Activated CD4-positive, alpha-beta T cell treated with anti-CD3 and anti-CD28 coated beads, Interleukin-2, amount 10 ng/mL, durations not matched to agents 24 days and 14 days (primary cell): ENCODE measurements around the gene SLC15A5. TPM values are rescaled to one million over a fixed set of nuclear protein-coding genes. Genes with fewer than 3 reads are reported as not detected.

ENCODE experiments used
- DNase-seq: peaks from one replicate; pipeline ENCODE4 v3.0.0; 2022
- H3K27ac Mint-ChIP-seq: one replicate; pipeline ENCODE4 v1.8.0; 2022; ENCODE audit warnings: mild to moderate bottlenecking, mixed read lengths
- H3K27me3 Mint-ChIP-seq: one replicate; pipeline ENCODE4 v1.8.0; 2022; ENCODE audit warnings: mixed read lengths
- H3K36me3 Mint-ChIP-seq: one replicate; pipeline ENCODE4 v1.8.0; 2022; ENCODE audit warnings: low read depth, mild to moderate bottlenecking, mixed read lengths
- H3K4me1 Mint-ChIP-seq: one replicate; pipeline ENCODE4 v1.8.0; 2021; ENCODE audit warnings: mixed read lengths
- H3K4me3 Mint-ChIP-seq: one replicate; pipeline ENCODE4 v1.8.0; 2022; ENCODE audit warnings: mild to moderate bottlenecking, moderate library complexity, mixed read lengths
- H3K9me3 Mint-ChIP-seq: one replicate; pipeline ENCODE4 v1.8.0; 2021; ENCODE audit warnings: mixed read lengths
- intact Hi-C: fragments of 100-400 bp; cut with micrococcal nuclease; formaldehyde crosslinking; loops from one replicate; pipeline ENCODE4 v1.15.1; 2023
- total RNA-seq: library from RNA; stranded (reverse); gene quantifications from 2 replicates; pipeline ENCODE4 v1.2.3, GENCODE V29; 2022

SLC15A5 gene
- total RNA-seq, 1 donor from 2014 or later: not detected

GRCh38 chr12:16183541-16183940 is 93.9 kb downstream of the SLC15A5 start:
- intact Hi-C loops: no loop called here
- H3K36me3 Mint-ChIP-seq: no peaks in the 10 kb centered on the region

GRCh38 chr12:16175840-16176239 is 101.6 kb downstream of the SLC15A5 start:
- DNase-seq: no peak
- H3K4me1 Mint-ChIP-seq: no peaks in the 10 kb centered on the region
- no peak overlapping the region for H3K27ac Mint-ChIP-seq
- no peaks in the 10 kb centered on the region for H3K9me3 Mint-ChIP-seq
- H3K4me3 Mint-ChIP-seq: no peak overlapping the region
- intact Hi-C loops: no loop called here
- H3K27me3 Mint-ChIP-seq: no peaks in the 10 kb centered on the region
- H3K36me3 Mint-ChIP-seq: no peaks in the 10 kb centered on the region

More at GRCh38 chr12:16183541-16183940, 93.9 kb downstream of the SLC15A5 start:
- Mint-ChIP-seq H3K4me3 (no peak overlapping the region), H3K27me3 (no peaks in the 10 kb centered on the region), H3K4me1 (no peaks in the 10 kb centered on the region), H3K27ac (no peak overlapping the region), H3K9me3 (no peaks in the 10 kb centered on the region)
- DNase-seq: no peak

- no peak for DNase-seq
- H3K9me3 Mint-ChIP-seq: no peaks in the 10 kb centered on the region
- no peaks in the 10 kb centered on the region for H3K27me3 Mint-ChIP-seq
- no peak overlapping the region for H3K4me3 Mint-ChIP-seq
- intact Hi-C loops: no loop called here
- H3K27ac Mint-ChIP-seq: no peak overlapping the region
- H3K4me1 Mint-ChIP-seq: no peaks in the 10 kb centered on the region
- H3K36me3 Mint-ChIP-seq: no peaks in the 10 kb centered on the region
Measured at GRCh38 chr12:16174282-16174681, 103.2 kb downstream of the SLC15A5 start.

GRCh38 chr12:16171348-16171747 is 106.1 kb downstream of the SLC15A5 start:
- Mint-ChIP-seq H3K27me3 (no peaks in the 10 kb centered on the region), H3K9me3 (no peaks in the 10 kb centered on the region), H3K4me1 (no peaks in the 10 kb centered on the region), H3K36me3 (no peaks in the 10 kb centered on the region), H3K4me3 (no peak overlapping the region), H3K27ac (no peak overlapping the region)
- intact Hi-C loops: no loop called here
- DNase-seq: no peak

- Mint-ChIP-seq H3K36me3 (no peaks in the 10 kb centered on the region), H3K27me3 (no peaks in the 10 kb centered on the region), H3K4me1 (no peaks in the 10 kb centered on the region), H3K27ac (no peak overlapping the region), H3K9me3 (no peaks in the 10 kb centered on the region), H3K4me3 (no peak overlapping the region)
- no peak for DNase-seq
- intact Hi-C loops: no loop called here
Measured at GRCh38 chr12:16168078-16168477, 109.4 kb downstream of the SLC15A5 start.

- H3K4me3 Mint-ChIP-seq: no peak overlapping the region
- H3K4me1 Mint-ChIP-seq: no peaks in the 10 kb centered on the region
- H3K36me3 Mint-ChIP-seq: no peaks in the 10 kb centered on the region
- H3K9me3 Mint-ChIP-seq: no peaks in the 10 kb centered on the region
- no peak for DNase-seq
- H3K27me3 Mint-ChIP-seq: no peaks in the 10 kb centered on the region
- intact Hi-C loops: no loop called here
- H3K27ac Mint-ChIP-seq: no peak overlapping the region
Measured at GRCh38 chr12:16166563-16167470, 110.7 kb downstream of the SLC15A5 start.

- H3K4me3 Mint-ChIP-seq: no peak overlapping the region
- H3K36me3 Mint-ChIP-seq: no peaks in the 10 kb centered on the region
- no peak for DNase-seq
- H3K27me3 Mint-ChIP-seq: no peaks in the 10 kb centered on the region
- H3K4me1 Mint-ChIP-seq: no peaks in the 10 kb centered on the region
- H3K27ac Mint-ChIP-seq: no peak overlapping the region
- no peaks in the 10 kb centered on the region for H3K9me3 Mint-ChIP-seq
- intact Hi-C loops: no loop called here
Measured at GRCh38 chr12:16165506-16165905, 112.0 kb downstream of the SLC15A5 start.

- no peaks in the 10 kb centered on the region for H3K36me3 Mint-ChIP-seq
- H3K9me3 Mint-ChIP-seq: no peaks in the 10 kb centered on the region
- H3K4me1 Mint-ChIP-seq: no peaks in the 10 kb centered on the region
- no peak overlapping the region for H3K27ac Mint-ChIP-seq
- no peak overlapping the region for H3K4me3 Mint-ChIP-seq
- H3K27me3 Mint-ChIP-seq: no peaks in the 10 kb centered on the region
- no peak for DNase-seq
- intact Hi-C loops: no loop called here
Measured at GRCh38 chr12:16163901-16164300, 113.6 kb downstream of the SLC15A5 start.

- intact Hi-C loops: no loop called here
- no peak overlapping the region for H3K27ac Mint-ChIP-seq
- H3K27me3 Mint-ChIP-seq: no peaks in the 10 kb centered on the region
Measured at GRCh38 chr12:16163146-16163545, 114.3 kb downstream of the SLC15A5 start.

GRCh38 chr12:16159571-16159970 is 117.9 kb downstream of the SLC15A5 start:
- DNase-seq: no peak
- intact Hi-C loops: no loop called here

More at GRCh38 chr12:16163146-16163545, 114.3 kb downstream of the SLC15A5 start:
- Mint-ChIP-seq H3K9me3 (no peaks in the 10 kb centered on the region), H3K4me1 (no peaks in the 10 kb centered on the region), H3K4me3 (no peak overlapping the region), H3K36me3 (no peaks in the 10 kb centered on the region)
- no peak for DNase-seq

GRCh38 chr12:16158050-16158449 is 119.4 kb downstream of the SLC15A5 start:
- Mint-ChIP-seq H3K27me3 (no peaks in the 10 kb centered on the region), H3K36me3 (no peaks in the 10 kb centered on the region), H3K4me1 (no peaks in the 10 kb centered on the region), H3K9me3 (no peaks in the 10 kb centered on the region), H3K27ac (no peak overlapping the region), H3K4me3 (no peak overlapping the region)
- DNase-seq: no peak
- intact Hi-C loops: no loop called here

More at GRCh38 chr12:16159571-16159970, 117.9 kb downstream of the SLC15A5 start:
- H3K27ac Mint-ChIP-seq: no peak overlapping the region
- no peak overlapping the region for H3K4me3 Mint-ChIP-seq
- H3K4me1 Mint-ChIP-seq: no peaks in the 10 kb centered on the region
- H3K36me3 Mint-ChIP-seq: no peaks in the 10 kb centered on the region
- H3K9me3 Mint-ChIP-seq: no peaks in the 10 kb centered on the region
- no peaks in the 10 kb centered on the region for H3K27me3 Mint-ChIP-seq

- H3K36me3 Mint-ChIP-seq: no peaks in the 10 kb centered on the region
- no peak overlapping the region for H3K4me3 Mint-ChIP-seq
Measured at GRCh38 chr12:16155938-16156337, 121.5 kb downstream of the SLC15A5 start.

GRCh38 chr12:16154990-16155389 is 122.5 kb downstream of the SLC15A5 start:
- intact Hi-C loops: no loop called here
- Mint-ChIP-seq H3K4me3 (no peak overlapping the region), H3K36me3 (no peaks in the 10 kb centered on the region), H3K27ac (no peak overlapping the region), H3K27me3 (no peaks in the 10 kb centered on the region), H3K9me3 (no peaks in the 10 kb centered on the region), H3K4me1 (no peaks in the 10 kb centered on the region)
- no peak for DNase-seq

More at GRCh38 chr12:16155938-16156337, 121.5 kb downstream of the SLC15A5 start:
- Mint-ChIP-seq H3K9me3 (no peaks in the 10 kb centered on the region), H3K4me1 (no peaks in the 10 kb centered on the region), H3K27ac (no peak overlapping the region), H3K27me3 (no peaks in the 10 kb centered on the region)
- intact Hi-C loops: no loop called here
- DNase-seq: no peak

- DNase-seq: no peak
- Mint-ChIP-seq H3K36me3 (no peaks in the 10 kb centered on the region), H3K9me3 (no peaks in the 10 kb centered on the region), H3K27me3 (no peaks in the 10 kb centered on the region), H3K4me1 (no peaks in the 10 kb centered on the region), H3K4me3 (no peak overlapping the region), H3K27ac (no peak overlapping the region)
- intact Hi-C loops: no loop called here
Measured at GRCh38 chr12:16152885-16153673, 124.4 kb downstream of the SLC15A5 start.
